Thoracic aorta (tissue), 2 donors: Measurements from ENCODE around the gene RAB11B. TPM values are rescaled to one million over a fixed set of nuclear protein-coding genes. Genes with fewer than 3 reads are reported as not detected.
A peak's percentile ranks its signal among the peaks of the same experiment; 100 is the strongest.
"Not testable (repeated sequence)": the region's sequence is repeated elsewhere in the genome, so short reads cannot be mapped to it uniquely, and the experiment has no call there.

Experiments
- ATAC-seq: fragments of 150-250 bp; one replicate; pipeline ENCODE4 v1.8.0; 2017; ENCODE audit warnings: low read depth; ENCODE audit not compliant: insufficient number of reproducible peaks, low FRiP score
- DNase-seq: peaks from one replicate; pipeline ENCODE4 v3.0.0-alpha.2; 2020; ENCODE audit warnings: low spot score
- H3K27ac ChIP-seq, 2 donors: fragments of 200-600 bp; sonication (generic); 1 replicate in 1 of 2; 2 replicates in 1 of 2; pipeline ENCODE4 v1.5.1; 2016; ENCODE audit warnings: mild to moderate bottlenecking in 2 of 2, moderate library complexity in 2 of 2
- H3K27me3 ChIP-seq: fragments of 200-600 bp; sonication (generic); replicated peaks from 2 replicates; pipeline ENCODE4 v1.6.0; 2016; ENCODE audit warnings: mild to moderate bottlenecking; ENCODE audit not compliant: insufficient read depth
- H3K36me3 ChIP-seq: fragments of 200-600 bp; sonication (generic); one replicate; pipeline ENCODE4 v1.5.1; 2016
- H3K4me1 ChIP-seq, 2 donors: fragments of 200-600 bp; sonication (generic); 1 replicate in 1 of 2; 2 replicates in 1 of 2; pipeline versions ENCODE4 v1.5.1 to v1.6.0; 2016; ENCODE audit warnings: low read depth in 2 of 2, mild to moderate bottlenecking in 1 of 2; ENCODE audit not compliant: control insufficient read depth in 1 of 2
- H3K4me3 ChIP-seq: fragments of 200-600 bp; sonication (generic); 2 replicates; pipeline ENCODE4 v1.5.1; 2016; ENCODE audit warnings: mild to moderate bottlenecking
- H3K9me3 ChIP-seq: fragments of 200-600 bp; sonication (generic); 2 replicates; pipeline ENCODE4 v1.5.1; 2016
- CTCF ChIP-seq: fragments of 200-600 bp; sonication (generic); IDR thresholded peaks from one replicate; pipeline ENCODE4 v1.5.1; 2019; ENCODE audit warnings: antibody characterized with exemption
- total RNA-seq, 2 donors: library from RNA; depleted of rRNA; stranded (reverse); fragments of >200 nt; gene quantifications; one replicate each; pipeline versions ENCODE4 v1.1.0 to v1.2.3, GENCODE V29; 2016

Gene RAB11B
- total RNA-seq, 2 donors from 2014 or later: 53.4 to 69.3 TPM

GRCh38 chr19:8423817-8424223 lies 33.7 kb downstream of the RAB11B start:
- Histone ChIP-seq H3K4me3 (peak overlapping the region; percentile 44), H3K4me1 (peaks cover 13 to 18% of the 10 kb centered on the region in 2 donors), H3K27me3 (no peaks in the 10 kb centered on the region), H3K27ac (peak overlapping the region; percentile 74 to 83), H3K36me3 (peaks cover 8% of the 10 kb centered on the region), H3K9me3 (no peaks in the 10 kb centered on the region)
- no peak for TF ChIP-seq CTCF
- DNase-seq (peak; percentile 94), ATAC-seq (peak; percentile 96)

GRCh38 chr19:8425331-8425730 lies 35.2 kb downstream of the RAB11B start:
- peaks cover 13% of the 10 kb centered on the region for H3K36me3 ChIP-seq
- not testable (repeated sequence) for ATAC-seq, H3K4me3 ChIP-seq, DNase-seq, H3K27me3 ChIP-seq, H3K27ac ChIP-seq, H3K9me3 ChIP-seq
- H3K4me1 ChIP-seq: peaks cover 13 to 18% of the 10 kb centered on the region in 2 donors

- H3K4me3 ChIP-seq: no peak overlapping the region
- no peak for ATAC-seq
- DNase-seq: no peak
- no peak for TF ChIP-seq CTCF
- no peaks in the 10 kb centered on the region for H3K9me3 ChIP-seq
- H3K36me3 ChIP-seq: peaks cover 18% of the 10 kb centered on the region
- no peak overlapping the region for H3K27ac ChIP-seq
- H3K4me1 ChIP-seq: peaks cover 13 to 18% of the 10 kb centered on the region in 2 donors
- H3K27me3 ChIP-seq: no peaks in the 10 kb centered on the region
Measured at GRCh38 chr19:8426283-8426682, 36.1 kb downstream of the RAB11B start.

GRCh38 chr19:8429044-8429443 lies 38.9 kb downstream of the RAB11B start:
- no peaks in the 10 kb centered on the region for H3K27me3 ChIP-seq
- ATAC-seq (no peak), DNase-seq (no peak)
- H3K27ac ChIP-seq: no peak overlapping the region
- peaks cover 5 to 12% of the 10 kb centered on the region in 2 donors for H3K4me1 ChIP-seq
- no peak for TF ChIP-seq CTCF
- H3K4me3 ChIP-seq: no peak overlapping the region
- no peaks in the 10 kb centered on the region for H3K9me3 ChIP-seq
- peaks cover 18% of the 10 kb centered on the region for H3K36me3 ChIP-seq

GRCh38 chr19:8429826-8430225 lies 39.7 kb downstream of the RAB11B start:
- Histone ChIP-seq H3K36me3 (peaks cover 18% of the 10 kb centered on the region), H3K27ac (no peak overlapping the region), H3K4me3 (no peak overlapping the region), H3K9me3 (no peaks in the 10 kb centered on the region), H3K27me3 (no peaks in the 10 kb centered on the region), H3K4me1 (peaks cover 0 to 12% of the 10 kb centered on the region in 2 donors)
- DNase-seq (no peak), ATAC-seq (no peak)
- no peak for TF ChIP-seq CTCF

- no peak overlapping the region for H3K27ac ChIP-seq
- no peak for TF ChIP-seq CTCF
- H3K4me3 ChIP-seq: no peak overlapping the region
- peaks cover 18% of the 10 kb centered on the region for H3K36me3 ChIP-seq
- no peak for DNase-seq
- no peak for ATAC-seq
- peaks cover 0 to 12% of the 10 kb centered on the region in 2 donors for H3K4me1 ChIP-seq
- no peaks in the 10 kb centered on the region for H3K27me3 ChIP-seq
- H3K9me3 ChIP-seq: no peaks in the 10 kb centered on the region
Measured at GRCh38 chr19:8430650-8431049, 40.5 kb downstream of the RAB11B start.
